GM12878 (cell line): Measurements from ENCODE around the gene ZNF335. TPM values are rescaled to one million over a fixed set of nuclear protein-coding genes. Genes with fewer than 3 reads are reported as not detected.

Experiments used
- ATAC-seq: fragments of 200-7000 bp; cut with Tn5 transposase; 3 replicates; pipeline ENCODE4 v1.9.1; 2020; ENCODE audit warnings: mild to moderate bottlenecking, moderate library complexity
- BruUV-seq: library from RNA; stranded (reverse); fragments of 400-500 nt; replicated peaks from 2 replicates; lab custom pipeline; 2021; lab: Mats Ljungman, UMichigan
- CTCF ChIA-PET: fragments of 300-600 bp; sonication (Branson Sonifier 250); formaldehyde crosslinking; extraction: SDS; loops from one replicate; lab custom pipeline; 2021; ENCODE audit warnings: inconsistent platforms; lab: Yijun Ruan, JAX
- POLR2A ChIA-PET: fragments of 350-600 bp; formaldehyde crosslinking; extraction: SDS; loops from one replicate; lab custom pipeline; 2021; ENCODE audit warnings: inconsistent platforms; lab: Charles Lee
- RAD21 ChIA-PET: fragments of 300-600 bp; sonication (Branson Sonifier 250); formaldehyde crosslinking; loops from one replicate; lab custom pipeline; 2023; ENCODE audit warnings: antibody characterized with exemption; ENCODE audit not compliant: unreplicated experiment; lab: Charles Lee
- SMC1A ChIA-PET: fragments of 300-600 bp; sonication (Branson Sonifier 250); formaldehyde crosslinking; loops from one replicate; lab custom pipeline; 2023; ENCODE audit not compliant: unreplicated experiment, uncharacterized antibody; lab: Charles Lee
- DNase-seq: peaks from one replicate; pipeline ENCODE4 v3.0.0-alpha.2; 2011; ENCODE audit warnings: low read depth, low spot score
- FAIRE-seq: peaks from 3 replicates; lab custom pipeline; 2011; peaks lifted over from hg19 to GRCh38; lab: Jason Lieb, UNC
- H2AFZ ChIP-seq: 2 replicates; pipeline ENCODE4 v1.6.0; 2011; ENCODE audit warnings: low read depth, low read length, control low read depth; ENCODE audit not compliant: control insufficient read depth
- H3K27ac ChIP-seq: 2 replicates; pipeline ENCODE4 v1.5.1; 2011; ENCODE audit warnings: control low read depth; ENCODE audit not compliant: control insufficient read depth, insufficient read depth
- H3K27me3 ChIP-seq, 2 experiments: replicated peaks in 1 of 2; 2 replicates each; pipeline versions ENCODE4 v1.6.0 to v1.6.1; 2011; ENCODE audit warnings: low read length in 1 of 2; ENCODE audit not compliant: control insufficient read depth in 2 of 2, insufficient read depth in 2 of 2
- H3K36me3 ChIP-seq, 2 experiments: 2 replicates each; pipeline ENCODE4 v1.5.1; 2011; ENCODE audit warnings: low read length in 1 of 2; ENCODE audit not compliant: control insufficient read depth in 2 of 2, insufficient read depth in 2 of 2
- H3K4me1 ChIP-seq: 2 replicates; pipeline ENCODE4 v1.6.1; 2011; ENCODE audit warnings: mild to moderate bottlenecking, low read length, moderate library complexity, mixed read lengths; ENCODE audit not compliant: control insufficient read depth, insufficient read depth
- H3K4me2 ChIP-seq: 2 replicates; pipeline ENCODE4 v1.6.0; 2011; ENCODE audit warnings: control low read depth; ENCODE audit not compliant: control insufficient read depth, insufficient read depth
- H3K4me3 ChIP-seq: fragments of 200-600 bp; sonication (generic); 2 replicates; pipeline ENCODE4 v1.5.1; 2016
- H3K79me2 ChIP-seq: 2 replicates; pipeline ENCODE4 v1.6.0; 2011; ENCODE audit warnings: low read length; ENCODE audit not compliant: control insufficient read depth, insufficient read depth
- H3K9ac ChIP-seq: 2 replicates; pipeline ENCODE4 v1.8.0; 2011; ENCODE audit warnings: low read length, control low read depth, mixed read lengths; ENCODE audit not compliant: control insufficient read depth, insufficient read depth
- H3K9me3 ChIP-seq: replicated peaks from 3 replicates; pipeline ENCODE4 v1.5.1; 2011; ENCODE audit warnings: mild to moderate bottlenecking, low read length; ENCODE audit not compliant: control insufficient read depth, insufficient read depth
- H4K20me1 ChIP-seq: 2 replicates; pipeline ENCODE4 v1.6.0; 2011; ENCODE audit not compliant: control insufficient read depth, insufficient read depth
- CREB1 ChIP-seq: IDR thresholded peaks from 2 replicates; pipeline ENCODE4 v1.6.1; 2012; ENCODE audit warnings: low read depth, mild to moderate bottlenecking, inconsistent platforms
- CREM ChIP-seq: IDR thresholded peaks from 2 replicates; pipeline ENCODE4 v1.6.1; 2014; ENCODE audit warnings: antibody characterized with exemption, low read depth
- EED ChIP-seq: sonication (generic); IDR thresholded peaks from 2 replicates; pipeline ENCODE4 v1.6.1; 2016; ENCODE audit warnings: antibody characterized with exemption, low read depth
- MTA2 ChIP-seq: fragments of 450-650 bp; IDR thresholded peaks from 2 replicates; pipeline ENCODE4 v1.6.1; 2016; ENCODE audit warnings: low read depth, mild to moderate bottlenecking, moderate library complexity
- PML ChIP-seq: IDR thresholded peaks from 2 replicates; pipeline ENCODE4 v1.6.1; 2012; ENCODE audit warnings: low read length, inconsistent platforms
- POLR2A ChIP-seq: IDR thresholded peaks from 2 replicates; pipeline ENCODE4 v1.6.1; 2011; ENCODE audit warnings: low read depth, mild to moderate bottlenecking, low read length
- RUNX3 ChIP-seq: IDR thresholded peaks from 2 replicates; pipeline ENCODE4 v1.6.1; 2012; ENCODE audit warnings: low read length, inconsistent platforms
- SMAD5 ChIP-seq: IDR thresholded peaks from 2 replicates; pipeline ENCODE4 v1.6.1; 2016; ENCODE audit warnings: antibody characterized with exemption, low read depth
- SRF ChIP-seq, 2 experiments: IDR thresholded peaks; 2 replicates each; pipeline ENCODE4 v1.6.1; 2011; ENCODE audit warnings: low read depth in 2 of 2, low read length in 2 of 2, mild to moderate bottlenecking in 1 of 2, moderate library complexity in 1 of 2
- SUZ12 ChIP-seq: fragments of 200-600 bp; sonication (generic); IDR thresholded peaks from one replicate; pipeline ENCODE4 v1.6.1; 2018; ENCODE audit warnings: antibody characterized with exemption, mild to moderate bottlenecking; ENCODE audit not compliant: unreplicated experiment
- TCF3 ChIP-seq: IDR thresholded peaks from 2 replicates; pipeline ENCODE4 v1.6.1; 2012; ENCODE audit warnings: low read depth, mild to moderate bottlenecking, low read length, borderline replicate concordance; ENCODE audit not compliant: insufficient read depth
- WGBS: methylation state at CpG from one replicate; pipeline ENCODE4 v1.1.6; 2016; ENCODE audit warnings: low lambda C conversion rate; ENCODE audit not compliant: insufficient replicate concordance, insufficient coverage; ENCODE audit errors: missing lambda C conversion rate; 5-methylcytosine and 5-hydroxymethylcytosine counted together
- in situ Hi-C: fragments of 300-500 bp; cut with MboI; formaldehyde crosslinking; loops from 9 replicates; pipeline ENCODE4 v1.14.3; 2018; ENCODE audit warnings: mixed read lengths
- intact Hi-C: fragments of 100-400 bp; cut with micrococcal nuclease; formaldehyde crosslinking; loops from one replicate; pipeline ENCODE4 v1.14.2; 2022; ENCODE audit not compliant: unreplicated experiment
- polyA plus RNA-seq, 11 experiments: library from polyadenylated mRNA; depleted of rRNA in 4 of 11; unstranded in 6 of 11; stranded (reverse) in 5 of 11; fragments of >200 nt; fragmentation: Nextera tagmentation in 4 of 11; fragmentation: Illumina TruSeq in 1 of 11; extraction: Ambion mirVana in 4 of 11; extraction: Trizol in 1 of 11; gene quantifications; 1 replicate in 1 of 11; 2 replicates in 10 of 11; pipeline versions ENCODE4 v1.2.1 to v1.2.3, GENCODE V29; 2011 to 2016; ENCODE audit warnings: inconsistent platforms in 2 of 11, missing spikeins in 2 of 11, low read depth in 1 of 11
- total RNA-seq, 4 experiments: library from RNA; depleted of rRNA in 3 of 4; stranded (reverse); fragments of >200 nt in 3 of 4; fragmentation: Illumina TruSeq in 1 of 4; extraction: Trizol in 1 of 4; gene quantifications; 2 replicates each; pipeline versions ENCODE4 v1.2.1 to v1.2.3, GENCODE V29; 2013 to 2021

Gene ZNF335
- total and polyA plus RNA-seq, 10 of the 15 experiments (the other 5 are each of a cell fraction or from before 2014, with no cell fraction given) = 0.74 to 30.1 (median 14.5) TPM

GRCh38 chr20:45949542-45950329 lies 22.3 kb downstream of the ZNF335 start (continued):
- no peak for TF ChIP-seq TCF3
- TF ChIP-seq CREM = no peak
- no peak for TF ChIP-seq SRF (IDR thresholded peaks at IDR 0.05; ENCODE audit: low read depth in 2 of 2, low read length in 2 of 2)
- no peak for TF ChIP-seq EED
- no peak for TF ChIP-seq SUZ12
- TF ChIP-seq RUNX3 = 0 out of 2 replicates have a peak, but pooled peaks have one; percentile 4
- no peak; the same call in 1 of the 2 replicates for TF ChIP-seq SMAD5

GRCh38 chr20:45948742-45949541 lies 23.1 kb downstream of the ZNF335 start:
- ATAC-seq (no peak; the same call in 2 of the 3 replicates), FAIRE-seq (no peak), DNase-seq (no peak)
- H3K9me3 ChIP-seq = no peaks in the 10 kb centered on the region
- H3K36me3 ChIP-seq = peaks cover 18 to 59% of the 10 kb centered on the region in 2 experiments
- no peaks in the 10 kb centered on the region for H3K27me3 ChIP-seq
- 0 out of 2 replicates have a peak, but pooled peaks have one; percentile 14 for TF ChIP-seq PML
- 0 out of 2 replicates have a peak, but pooled peaks have one; percentile 3 for TF ChIP-seq CREB1
- no peak for TF ChIP-seq MTA2
- peak; percentile 45 for TF ChIP-seq POLR2A
- H4K20me1 ChIP-seq = no peaks in the 10 kb centered on the region
- POLR2A ChIA-PET = interaction anchor here (1.9 to 3.2 kb wide), 2 partner anchors 12 to 14 kb away, joined by 5 to 13 read pairs; no protein-coding TSS in a partner anchor
- no peak overlapping the region for H3K4me2 ChIP-seq
- intact Hi-C loops (no loop called here), in situ Hi-C loops (no loop called here)
- H3K27ac ChIP-seq = no peak overlapping the region
- no peak overlapping the region for H3K9ac ChIP-seq
- CTCF ChIA-PET = interaction anchor here (1.2 to 8.0 kb wide), 2 partner anchors 13 to 21 kb away, joined by 4 to 33 read pairs; no protein-coding TSS in a partner anchor
- SMC1A ChIA-PET = interaction anchor here (1.4 kb wide), 1 partner anchor 23 kb away, joined by 3 read pairs; the partner anchor contains the start of gene ZNF335
- no TSS peak for BruUV-seq
- H2AFZ ChIP-seq = no peak overlapping the region
- H3K79me2 ChIP-seq = no peaks in the 10 kb centered on the region
- 94% methylated on average over 10 of the region's 10 CpGs for WGBS
- H3K4me1 ChIP-seq = peaks cover 3% of the 10 kb centered on the region; the same call in 1 of the 2 replicates
- no peak overlapping the region for H3K4me3 ChIP-seq
- RAD21 ChIA-PET = interaction anchor here (0.6 to 1.3 kb wide), 3 partner anchors 12 to 22 kb away, joined by 3 read pairs; no protein-coding TSS in a partner anchor
